ENCODE data around the gene SGMS1.
"Not testable (repeated sequence)": the region's sequence is repeated elsewhere in the genome, so short reads cannot be mapped to it uniquely, and the experiment has no call there.

The SGMS1 gene

DNA sequence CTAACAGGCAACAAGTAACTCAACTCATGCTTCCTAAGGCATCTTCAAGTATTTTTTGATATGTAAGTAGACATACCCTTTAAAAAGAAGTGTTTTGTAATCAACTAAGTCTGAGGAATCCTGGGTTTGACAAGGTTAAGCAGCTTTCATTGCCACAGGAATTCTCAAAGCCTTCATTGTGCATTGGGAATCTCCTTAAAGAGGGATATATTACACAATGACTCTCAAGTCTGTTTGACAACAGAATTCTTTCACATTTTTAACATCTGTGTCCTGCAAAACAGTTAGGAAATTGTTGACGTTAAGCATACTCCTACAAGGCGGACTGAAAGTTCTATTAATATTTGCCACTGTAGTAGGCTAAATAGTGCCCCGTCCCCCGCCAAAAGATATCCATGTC is 71.4 kb downstream of the SGMS1 start:
- TF ChIP-seq, protein P1, sequence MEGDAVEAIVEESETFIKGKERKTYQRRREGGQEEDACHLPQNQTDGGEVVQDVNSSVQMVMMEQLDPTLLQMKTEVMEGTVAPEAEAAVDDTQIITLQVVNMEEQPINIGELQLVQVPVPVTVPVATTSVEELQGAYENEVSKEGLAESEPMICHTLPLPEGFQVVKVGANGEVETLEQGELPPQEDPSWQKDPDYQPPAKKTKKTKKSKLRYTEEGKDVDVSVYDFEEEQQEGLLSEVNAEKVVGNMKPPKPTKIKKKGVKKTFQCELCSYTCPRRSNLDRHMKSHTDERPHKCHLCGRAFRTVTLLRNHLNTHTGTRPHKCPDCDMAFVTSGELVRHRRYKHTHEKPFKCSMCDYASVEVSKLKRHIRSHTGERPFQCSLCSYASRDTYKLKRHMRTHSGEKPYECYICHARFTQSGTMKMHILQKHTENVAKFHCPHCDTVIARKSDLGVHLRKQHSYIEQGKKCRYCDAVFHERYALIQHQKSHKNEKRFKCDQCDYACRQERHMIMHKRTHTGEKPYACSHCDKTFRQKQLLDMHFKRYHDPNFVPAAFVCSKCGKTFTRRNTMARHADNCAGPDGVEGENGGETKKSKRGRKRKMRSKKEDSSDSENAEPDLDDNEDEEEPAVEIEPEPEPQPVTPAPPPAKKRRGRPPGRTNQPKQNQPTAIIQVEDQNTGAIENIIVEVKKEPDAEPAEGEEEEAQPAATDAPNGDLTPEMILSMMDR (conservative IDR thresholded peaks at IDR 0.05; ENCODE audit: control insufficient read depth, insufficient read depth, low read depth, low read length), result no peak
- DNase-seq (ENCODE audit: low read depth), result peak; percentile 77
- no peak overlapping the region for H3K4me3 ChIP-seq (ENCODE audit: control insufficient read depth, low read depth, low read length)

GRCh38 chr10:50551894-50552293 is 71.9 kb downstream of the SGMS1 start:
- no peak for DNase-seq (ENCODE audit: low read depth)
- H3K4me3 ChIP-seq (ENCODE audit: control insufficient read depth, low read depth, low read length), result no peak overlapping the region
- TF ChIP-seq, protein P1 (conservative IDR thresholded peaks at IDR 0.05; ENCODE audit: control insufficient read depth, insufficient read depth, low read depth, low read length), result no peak

DNA sequence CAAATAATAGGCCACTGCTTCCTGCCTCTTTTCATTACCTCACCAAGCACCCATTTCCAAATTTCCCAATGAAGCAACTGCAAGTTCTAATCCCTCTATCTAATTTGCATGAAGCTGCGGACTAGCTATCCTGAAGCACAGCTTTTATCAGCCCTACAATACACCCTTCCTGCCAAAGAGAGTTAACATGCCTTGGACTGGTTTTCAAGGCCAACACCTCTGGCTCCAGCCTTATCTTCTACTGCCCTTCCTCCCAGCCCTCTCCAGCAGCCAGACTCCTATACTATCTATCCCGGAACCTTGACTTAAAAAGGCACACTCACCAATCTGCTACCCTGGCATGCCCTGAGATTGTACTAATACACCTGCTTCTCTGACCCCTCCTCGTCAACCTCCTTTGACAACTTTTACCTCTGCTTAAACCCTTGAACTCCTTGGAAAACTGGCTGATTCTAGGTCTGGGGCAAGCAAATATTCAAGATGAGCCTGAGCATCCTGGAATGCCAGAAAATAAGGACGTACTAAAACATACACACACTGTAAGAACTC is 73.4 kb downstream of the SGMS1 start:
- DNase-seq (ENCODE audit: low read depth), result no peak
- TF ChIP-seq, protein P1 (conservative IDR thresholded peaks at IDR 0.05; ENCODE audit: control insufficient read depth, insufficient read depth, low read depth, low read length), result no peak
- no peak overlapping the region for H3K4me3 ChIP-seq (ENCODE audit: control insufficient read depth, low read depth, low read length)

- not testable (repeated sequence) for DNase-seq (ENCODE audit: low read depth); H3K4me3 ChIP-seq (ENCODE audit: control insufficient read depth, low read depth, low read length)
These were observed 74.6 kb downstream of the SGMS1 start for GRCh38 chr10:50549186-50549585.

DNA sequence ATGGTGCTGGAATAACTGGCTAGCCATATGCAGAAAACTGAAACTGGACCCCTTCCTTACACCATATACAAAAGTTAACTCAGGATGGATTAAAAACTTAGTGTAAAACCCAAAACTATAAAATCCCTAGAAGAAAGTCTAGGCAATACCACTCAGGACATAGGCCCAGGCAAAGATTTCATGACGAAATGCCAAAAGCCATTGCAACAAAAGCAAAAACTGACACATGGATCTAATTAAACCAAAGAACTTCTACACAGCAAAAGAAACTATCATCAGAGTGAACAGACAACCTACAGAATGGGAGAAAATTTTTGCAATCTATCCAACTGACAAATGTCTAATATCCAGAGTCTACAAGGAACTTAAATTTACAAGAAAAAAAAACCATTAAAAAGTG is 75.3 kb downstream of the SGMS1 start:
- peak; percentile 71 for DNase-seq (ENCODE audit: low read depth)
- H3K4me3 ChIP-seq (ENCODE audit: control insufficient read depth, low read depth, low read length), result not testable (repeated sequence)

DNA sequence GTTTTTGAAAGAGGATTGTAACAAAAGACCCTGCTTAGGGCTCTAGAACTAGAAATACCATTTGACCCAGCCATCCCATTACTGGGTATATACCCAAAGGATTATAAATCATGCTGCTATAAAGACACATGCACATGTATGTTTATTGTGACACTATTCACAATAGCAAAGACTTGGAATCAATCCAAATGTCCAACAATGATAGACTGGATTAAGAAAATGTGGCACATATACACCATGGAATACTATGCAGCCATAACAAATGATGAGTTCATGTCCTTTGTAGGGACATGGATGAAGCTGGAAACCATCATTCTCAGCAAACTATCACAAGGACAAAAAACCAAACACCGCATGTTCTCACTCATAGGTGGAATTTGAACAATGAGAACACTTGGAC is 77.5 kb downstream of the SGMS1 start:
- H3K4me3 ChIP-seq (ENCODE audit: control insufficient read depth, low read depth, low read length); DNase-seq (ENCODE audit: low read depth): not testable (repeated sequence)

- no peak for DNase-seq (ENCODE audit: low read depth)
- TF ChIP-seq, protein P1 (conservative IDR thresholded peaks at IDR 0.05; ENCODE audit: control insufficient read depth, insufficient read depth, low read depth, low read length), result no peak
- no peak overlapping the region for H3K4me3 ChIP-seq (ENCODE audit: control insufficient read depth, low read depth, low read length)
These were observed 77.9 kb downstream of the SGMS1 start for GRCh38 chr10:50545846-50546245.

DNA sequence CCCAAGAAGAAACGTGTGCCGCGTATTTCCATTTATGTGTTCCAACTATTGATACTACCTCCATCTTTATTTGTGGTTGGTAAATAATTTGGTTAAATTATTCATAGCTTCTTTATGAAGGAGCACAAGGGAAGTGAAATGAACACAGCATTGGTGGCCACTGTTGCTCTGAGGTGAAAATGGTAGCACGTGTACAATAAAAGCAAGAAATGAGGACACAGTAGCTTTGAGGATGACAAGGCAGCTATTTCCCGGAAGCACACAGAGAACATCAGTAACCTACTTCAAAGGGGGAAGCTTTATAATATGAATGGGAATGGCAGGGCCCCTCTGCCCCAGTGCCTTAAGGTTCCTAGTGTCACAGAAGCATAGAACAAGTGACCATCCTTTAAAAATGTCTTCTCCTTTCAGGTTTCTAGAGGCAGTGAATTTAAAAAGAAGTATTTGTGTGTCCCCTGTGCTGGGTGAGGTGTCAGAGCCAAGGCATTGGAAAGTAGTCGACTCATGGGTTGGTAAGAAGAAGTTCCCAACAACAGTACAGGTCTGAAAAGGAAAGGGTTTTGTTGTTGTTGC is 78.8 kb downstream of the SGMS1 start:
- no peak for DNase-seq (ENCODE audit: low read depth)
- TF ChIP-seq, protein P1 (conservative IDR thresholded peaks at IDR 0.05; ENCODE audit: control insufficient read depth, insufficient read depth, low read depth, low read length), result no peak
- no peak overlapping the region for H3K4me3 ChIP-seq (ENCODE audit: control insufficient read depth, low read depth, low read length)

All from fibroblast of mammary gland (primary cell).